VCaP (cell line): ENCODE results near the gene ENTPD1.
"Not testable (repeated sequence)": the region's sequence is repeated elsewhere in the genome, so short reads cannot be mapped to it uniquely, and the experiment has no call there.

Experiments
- H3K27ac ChIP-seq: fragments of 450-650 bp; 2 replicates; pipeline ENCODE4 v1.5.1; 2017
- TF ChIP-seq, protein P1 (sequence below): fragments of 450-650 bp; conservative IDR thresholded peaks from 2 replicates; pipeline ENCODE4 v1.5.1; 2017; ENCODE audit warnings: mild to moderate bottlenecking, moderate library complexity

The ENTPD1 gene

DNA sequence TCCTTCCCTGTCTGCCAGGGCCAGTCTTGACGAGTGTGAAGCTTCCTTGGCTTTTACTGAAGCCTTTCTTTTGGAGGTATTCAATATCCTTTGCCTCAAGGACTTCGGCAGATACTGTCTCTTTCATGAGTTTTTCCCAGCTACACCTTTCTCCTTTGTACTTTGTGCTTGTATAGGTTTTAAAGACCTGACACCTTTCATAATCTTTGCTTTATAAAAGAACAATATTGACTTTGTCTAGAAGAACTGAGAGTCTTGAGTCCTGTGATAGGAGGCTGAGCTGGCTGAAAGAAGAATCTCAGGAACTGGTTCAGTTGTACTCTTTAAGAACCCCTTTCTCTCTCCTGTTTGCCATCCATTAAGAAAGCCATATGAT lies 110.5 kb downstream of the ENTPD1 start:
- TF ChIP-seq, protein P1, sequence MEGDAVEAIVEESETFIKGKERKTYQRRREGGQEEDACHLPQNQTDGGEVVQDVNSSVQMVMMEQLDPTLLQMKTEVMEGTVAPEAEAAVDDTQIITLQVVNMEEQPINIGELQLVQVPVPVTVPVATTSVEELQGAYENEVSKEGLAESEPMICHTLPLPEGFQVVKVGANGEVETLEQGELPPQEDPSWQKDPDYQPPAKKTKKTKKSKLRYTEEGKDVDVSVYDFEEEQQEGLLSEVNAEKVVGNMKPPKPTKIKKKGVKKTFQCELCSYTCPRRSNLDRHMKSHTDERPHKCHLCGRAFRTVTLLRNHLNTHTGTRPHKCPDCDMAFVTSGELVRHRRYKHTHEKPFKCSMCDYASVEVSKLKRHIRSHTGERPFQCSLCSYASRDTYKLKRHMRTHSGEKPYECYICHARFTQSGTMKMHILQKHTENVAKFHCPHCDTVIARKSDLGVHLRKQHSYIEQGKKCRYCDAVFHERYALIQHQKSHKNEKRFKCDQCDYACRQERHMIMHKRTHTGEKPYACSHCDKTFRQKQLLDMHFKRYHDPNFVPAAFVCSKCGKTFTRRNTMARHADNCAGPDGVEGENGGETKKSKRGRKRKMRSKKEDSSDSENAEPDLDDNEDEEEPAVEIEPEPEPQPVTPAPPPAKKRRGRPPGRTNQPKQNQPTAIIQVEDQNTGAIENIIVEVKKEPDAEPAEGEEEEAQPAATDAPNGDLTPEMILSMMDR = no peak
- H3K27ac ChIP-seq = no peak overlapping the region

DNA sequence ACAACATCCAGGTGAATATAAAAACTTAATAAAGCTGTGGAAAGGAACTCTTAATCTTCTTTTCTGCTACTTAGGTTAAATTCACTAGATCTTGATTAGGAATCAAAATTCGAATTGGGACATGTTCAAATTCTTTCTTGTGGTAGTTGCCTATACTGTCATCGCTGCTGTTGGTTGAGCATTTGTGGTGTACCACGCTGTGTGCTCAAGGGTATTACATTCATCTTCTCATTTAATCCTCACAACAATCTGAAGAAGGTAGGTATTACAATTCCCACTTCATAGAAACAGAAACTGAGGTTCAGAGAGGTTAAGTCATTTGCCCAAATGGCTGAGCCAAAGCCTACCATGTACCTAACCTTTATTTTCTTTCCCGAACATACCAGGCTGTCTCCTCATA lies 111.9 kb downstream of the ENTPD1 start:
- TF ChIP-seq, protein P1 = no peak
- no peak overlapping the region for H3K27ac ChIP-seq

DNA sequence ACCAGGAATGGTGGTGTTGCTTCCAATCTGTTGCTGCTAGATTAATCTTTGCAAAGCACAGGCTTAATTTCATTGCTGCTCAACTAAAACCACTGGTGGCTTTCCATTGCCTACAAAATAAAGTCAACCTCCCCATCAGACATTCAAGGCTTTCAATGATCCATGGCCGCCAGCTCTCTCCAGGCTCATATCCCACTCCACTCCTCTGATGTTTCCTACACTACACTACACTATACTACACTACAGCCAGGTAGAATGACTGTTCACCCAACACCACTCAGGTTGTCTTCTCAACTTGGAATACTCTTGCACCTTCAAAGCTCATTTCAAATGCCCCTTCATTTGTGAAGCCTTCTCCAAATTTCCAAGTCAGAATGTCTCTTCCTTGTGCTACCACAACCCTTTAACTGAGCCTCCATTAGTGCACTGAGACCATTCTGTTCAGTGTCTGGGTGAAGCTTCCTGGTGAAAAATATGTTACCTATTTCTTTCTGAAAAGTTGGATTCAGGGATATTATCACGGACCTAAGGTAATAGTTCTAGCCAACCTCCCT lies 116.3 kb downstream of the ENTPD1 start:
- TF ChIP-seq, protein P1 = no peak
- H3K27ac ChIP-seq = no peak overlapping the region

DNA sequence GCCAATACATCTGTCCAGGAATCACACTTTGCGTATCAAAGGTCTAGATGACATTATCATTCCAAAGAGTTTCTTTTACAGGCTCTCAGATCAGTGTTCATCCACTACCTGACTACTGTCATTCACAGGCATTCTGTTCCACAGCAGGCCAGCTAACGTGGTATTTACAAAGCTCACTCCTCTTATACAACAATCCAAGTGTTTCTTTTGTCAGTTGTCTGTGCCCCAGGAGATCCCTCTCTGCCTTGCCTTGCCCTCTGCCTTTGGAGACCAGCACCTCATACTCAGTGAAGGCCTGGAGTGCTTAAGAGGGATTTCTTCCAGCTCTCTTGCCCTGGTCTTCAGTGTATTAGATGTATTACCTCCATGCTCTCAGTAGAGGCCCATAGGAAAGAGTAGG lies 117.2 kb downstream of the ENTPD1 start:
- TF ChIP-seq, protein P1 = no peak
- H3K27ac ChIP-seq = no peak overlapping the region

DNA sequence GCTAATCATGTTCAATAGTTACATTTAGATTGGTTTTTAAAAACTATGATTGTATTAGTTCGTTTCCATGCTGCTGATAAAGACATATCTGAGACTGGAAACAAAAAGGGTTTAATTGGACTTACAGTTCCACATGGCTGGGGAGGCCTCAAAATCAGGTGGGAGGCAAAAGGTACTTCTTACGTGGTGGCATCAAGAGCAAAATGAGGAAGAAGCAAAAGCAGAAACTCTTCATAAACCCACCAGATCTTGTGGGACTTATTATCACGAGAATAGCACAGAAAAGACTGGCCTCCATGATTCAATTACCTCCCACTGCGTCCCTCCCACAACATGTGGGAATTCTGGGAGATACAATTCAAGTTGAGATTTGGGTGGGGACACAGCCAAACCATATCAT lies 117.7 kb downstream of the ENTPD1 start:
- no peak overlapping the region for H3K27ac ChIP-seq
- TF ChIP-seq, protein P1 = no peak

DNA sequence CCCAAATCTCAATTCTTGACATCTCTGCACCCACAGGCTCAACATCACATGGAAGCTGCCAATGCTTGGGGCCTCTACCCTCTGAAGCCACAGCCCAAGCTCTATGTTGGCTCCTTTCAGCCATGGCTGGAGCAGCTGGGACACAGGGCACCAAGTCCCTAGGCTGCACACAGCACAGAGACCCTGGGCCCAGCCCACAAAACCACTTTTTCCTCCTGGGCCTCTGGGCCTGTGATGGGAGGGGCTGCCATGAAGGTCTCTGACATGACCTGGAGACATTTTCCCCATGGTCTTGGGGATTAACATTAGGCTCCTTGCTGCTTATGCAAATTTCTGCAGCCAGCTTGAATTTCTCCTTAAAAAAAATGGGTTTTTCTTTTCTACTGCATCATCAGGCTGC lies 118.8 kb downstream of the ENTPD1 start:
- not testable (repeated sequence) for H3K27ac ChIP-seq

DNA sequence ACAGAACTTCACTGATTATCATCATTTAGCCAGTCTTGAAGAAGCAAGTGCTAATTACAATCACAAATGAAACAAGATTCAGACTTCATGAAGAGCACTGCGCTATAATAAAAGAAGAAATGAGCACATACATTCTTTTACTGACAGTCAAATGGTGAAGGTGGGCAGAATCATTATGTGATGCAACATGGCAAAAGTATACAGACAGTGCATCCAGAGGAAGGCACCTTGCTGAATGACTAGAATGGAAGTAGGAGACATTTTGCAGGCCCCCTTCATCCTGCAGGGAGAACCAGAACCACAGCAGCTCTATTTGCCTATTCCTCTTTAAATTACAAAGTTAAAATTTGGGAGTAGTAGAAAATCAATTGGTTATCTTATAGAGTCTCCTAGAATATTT lies 120.8 kb downstream of the ENTPD1 start:
- TF ChIP-seq, protein P1 = no peak
- H3K27ac ChIP-seq = no peak overlapping the region

DNA sequence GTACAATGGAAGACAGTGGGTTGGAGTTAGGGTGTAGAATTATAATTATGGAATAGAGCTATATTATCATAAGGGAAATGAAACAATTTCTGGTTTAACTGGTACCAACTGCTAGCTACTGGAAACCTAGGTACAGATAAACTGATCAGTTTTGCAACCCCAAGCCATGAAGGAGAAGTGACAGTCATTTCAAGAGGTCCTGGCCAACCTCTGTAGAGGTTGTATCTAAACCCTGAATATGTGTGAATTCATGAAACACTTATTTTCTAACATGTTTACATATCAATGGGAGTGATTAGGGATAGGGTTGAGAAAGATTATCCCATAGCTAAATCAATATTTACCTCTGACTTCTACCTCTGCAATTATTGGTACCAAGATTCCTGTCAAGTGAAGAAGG lies 121.9 kb downstream of the ENTPD1 start:
- no peak overlapping the region for H3K27ac ChIP-seq
- TF ChIP-seq, protein P1 = no peak
